ENCODE measurements around the gene RPL31.

DNA sequence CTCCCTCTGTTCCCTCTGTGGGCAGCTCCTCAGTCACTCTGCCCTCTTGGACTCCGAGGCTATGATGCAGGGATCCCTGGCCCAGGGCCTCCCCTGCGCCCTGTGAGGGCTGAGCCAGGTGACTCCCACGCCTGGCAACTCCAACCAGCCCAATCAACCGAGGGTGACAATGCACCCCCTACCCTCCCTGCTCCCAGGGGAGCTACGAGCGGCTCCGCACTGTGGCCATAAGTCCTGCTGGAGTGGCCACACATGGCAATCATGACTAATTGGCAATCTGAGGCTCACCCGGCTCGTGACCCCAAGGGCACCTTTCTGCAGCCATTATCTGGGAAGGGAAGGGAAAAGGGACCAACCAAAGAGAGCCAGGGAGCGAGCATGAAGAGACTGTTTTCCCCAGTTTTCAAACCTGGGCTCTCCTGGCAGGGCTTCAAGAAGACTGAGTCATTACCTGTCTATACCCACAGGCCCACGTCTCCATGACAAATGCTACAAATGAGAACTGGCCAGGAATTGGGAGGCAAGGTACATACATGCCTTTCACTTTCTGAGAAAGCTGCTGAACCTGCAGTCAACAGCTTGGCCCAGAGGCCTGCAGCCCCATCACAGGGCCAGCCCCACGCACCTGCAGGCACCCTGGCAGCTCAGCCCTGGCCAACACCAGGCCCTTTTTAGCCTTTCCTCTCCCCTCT is 45.1 kb downstream of the RPL31 start:
- TF ChIP-seq YY1 (IDR thresholded peaks at IDR 0.05; ENCODE audit: insufficient read depth, insufficient read length) (no peak), SUZ12 (IDR thresholded peaks at IDR 0.05; ENCODE audit: extremely low read depth, insufficient read depth, insufficient read length) (no peak)

Data from NT2/D1 (cell line).